Stimulated activated CD4-positive, alpha-beta T cell treated with anti-CD3 and anti-CD28 coated beads, Interleukin-12 subunit alpha, Interleukin-12 subunit beta, amount 100 ng/mL, for 48 hours (primary cell): ENCODE measurements around the gene C17orf50.
A peak's percentile ranks its signal among the peaks of the same experiment; 100 is the strongest.
"Not testable (repeated sequence)": the region's sequence is repeated elsewhere in the genome, so short reads cannot be mapped to it uniquely, and the experiment has no call there.

Experiments
- DNase-seq, 3 donors: peaks; one replicate each; pipeline ENCODE4 v3.0.0-alpha.2; 2020; ENCODE audit warnings: low read depth in 2 of 3, low spot score in 1 of 3

C17orf50 gene

DNA sequence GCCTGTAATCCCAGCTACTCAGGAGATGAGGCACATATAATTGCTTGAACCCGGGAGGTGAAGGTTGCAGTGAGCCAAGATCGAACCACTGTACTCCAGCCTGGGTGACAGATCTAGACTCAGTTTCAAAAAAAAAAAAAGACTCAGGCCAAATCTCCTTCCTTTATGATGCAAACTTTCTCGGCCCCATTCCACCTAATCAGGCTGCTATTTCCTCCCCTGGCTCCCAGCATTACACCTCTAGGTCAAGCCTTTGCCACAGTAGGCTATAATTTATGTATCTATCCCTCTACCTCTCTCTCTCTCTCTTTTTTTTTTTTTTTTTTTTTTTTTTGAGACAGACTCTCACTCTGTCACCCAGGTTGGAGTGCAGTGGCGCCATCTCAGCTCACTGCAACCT, 9.1 kb upstream of the C17orf50 start:
- DNase-seq: not testable (repeated sequence)

DNA sequence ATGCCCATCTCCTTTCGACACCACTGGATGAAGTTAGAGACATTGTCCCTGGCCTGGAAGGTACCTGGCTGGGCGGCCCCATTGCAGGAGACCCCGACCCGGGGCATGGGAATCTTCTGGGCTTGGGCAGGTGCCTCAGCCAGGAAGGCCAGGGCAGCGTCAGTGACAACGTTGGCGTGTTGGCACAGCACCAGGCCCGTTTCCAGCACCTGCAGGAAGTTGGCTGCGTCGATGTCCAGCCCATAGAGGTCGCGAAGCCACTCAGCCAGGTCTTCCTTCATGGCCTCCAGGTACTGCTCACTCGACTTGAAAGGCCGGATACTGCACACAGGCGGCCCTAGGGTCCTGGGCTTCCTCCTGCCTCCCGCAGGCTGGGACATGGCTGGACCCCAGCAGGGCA, 8.2 kb upstream of the C17orf50 start:
- DNase-seq: no peak

DNA sequence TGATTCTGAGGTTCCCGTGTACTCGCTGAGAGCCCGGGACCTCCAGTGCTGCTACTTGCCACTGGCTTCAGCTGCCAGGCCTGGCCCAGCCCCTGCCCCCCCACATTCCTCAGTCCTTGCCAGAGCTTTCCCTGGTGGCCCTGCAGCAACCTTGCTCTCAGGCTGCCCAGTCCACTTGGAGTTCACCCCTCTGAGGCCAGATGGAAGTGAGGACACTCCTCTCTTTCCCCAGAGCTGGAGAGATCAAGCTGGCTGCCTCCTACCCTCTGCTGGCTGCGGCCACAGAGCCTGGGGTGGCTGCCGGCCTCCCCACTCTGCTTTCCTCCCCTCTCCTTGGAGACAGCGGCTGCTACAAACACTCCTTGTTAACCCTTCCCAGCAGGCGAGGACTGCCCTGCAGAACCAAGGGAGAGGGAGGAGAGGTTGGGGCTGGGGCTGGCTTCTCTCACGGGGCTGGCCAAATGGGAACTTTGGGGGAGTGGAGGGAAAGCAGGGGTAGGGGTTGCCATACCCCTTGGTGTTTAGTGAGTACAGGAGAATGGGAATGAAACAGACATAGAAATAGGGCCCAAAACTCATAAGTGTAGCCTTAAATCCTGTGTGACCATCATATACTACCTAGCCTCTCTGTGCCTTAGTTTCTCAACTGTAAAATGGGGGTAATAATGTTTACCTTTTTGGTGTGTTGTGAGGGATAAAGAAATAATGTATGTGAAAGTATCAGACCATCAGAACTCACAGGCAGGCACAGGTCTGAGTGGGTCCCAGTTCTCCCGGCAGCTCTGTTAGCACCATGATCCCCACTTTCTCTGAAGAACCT, 7.5 kb upstream of the C17orf50 start, which contains the start of gene GAS2L2:
GAS2L2 (minus strand) TSS at position 295 of the 820 bp plus-strand sequence. CDS start 389 bp downstream, outside the sequence.
- no peak for DNase-seq

DNA sequence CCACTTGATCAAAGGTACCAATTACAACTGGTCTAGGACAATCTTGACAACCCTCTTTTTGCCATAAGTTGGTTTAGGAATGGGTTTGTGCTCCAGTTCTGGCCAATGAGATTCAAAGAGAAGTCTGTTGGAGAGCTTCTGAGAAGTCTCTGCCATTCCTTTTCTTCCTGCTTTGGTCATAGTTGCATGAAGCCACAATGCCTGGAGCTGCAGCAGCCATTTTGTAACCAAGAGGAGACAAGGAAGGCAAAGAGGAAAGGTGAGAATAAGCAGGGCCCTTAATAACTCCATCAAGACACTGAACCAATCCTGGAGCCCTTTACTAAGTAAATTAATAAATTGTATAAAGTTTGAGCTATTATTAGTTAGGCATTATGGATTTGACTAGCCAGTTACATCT, 3.4 kb upstream of the C17orf50 start:
- DNase-seq: no peak

- no peak for DNase-seq
These were observed 914 bp downstream of the C17orf50 start for GRCh38 chr17:35761601-35762000.

GRCh38 chr17:35763767-35764122, 3.1 kb downstream of the C17orf50 start:
- DNase-seq: no peak

GRCh38 chr17:35764123-35764991, 3.7 kb downstream of the C17orf50 start:
- peak; percentile 77 to 86 (median 79) for DNase-seq

- no peak for DNase-seq
These were observed 4.5 kb downstream of the C17orf50 start for GRCh38 chr17:35765086-35765710.

DNA sequence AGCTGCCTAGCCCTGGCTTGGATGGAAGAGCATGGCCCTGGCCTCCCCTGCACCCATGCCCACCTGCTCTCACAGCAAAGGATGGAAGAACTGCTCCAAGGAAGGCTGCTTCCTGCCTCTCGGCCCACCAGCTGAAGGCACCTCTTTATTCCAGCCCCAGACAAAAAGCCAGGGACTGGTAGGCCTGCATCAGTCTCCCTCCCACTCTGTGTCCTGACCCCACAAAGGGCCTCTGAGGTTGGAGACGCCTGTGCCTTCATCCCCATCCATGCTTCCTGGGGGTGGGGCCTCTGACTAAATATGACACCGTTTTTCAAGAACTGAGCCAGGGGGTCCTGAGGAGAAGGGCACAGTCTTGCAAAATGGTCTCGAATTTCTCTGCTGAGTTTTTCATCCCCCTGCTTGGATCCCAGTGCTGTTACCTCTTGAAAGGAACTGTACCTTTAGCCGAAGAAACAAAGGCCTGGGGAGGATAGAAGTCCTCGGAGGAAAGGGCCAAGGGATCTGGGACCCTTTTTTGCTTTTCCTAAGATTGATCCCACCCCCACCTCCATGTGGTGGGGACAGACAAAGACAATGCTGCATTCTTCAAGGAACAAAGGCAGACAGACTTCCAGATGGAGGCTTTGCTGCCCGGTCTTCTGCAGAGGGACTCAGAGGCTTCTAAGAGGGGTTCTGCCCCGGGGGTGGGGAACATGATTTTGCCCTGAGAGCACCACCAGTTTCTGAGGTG, 5.2 kb downstream of the C17orf50 start:
- DNase-seq: no peak

- DNase-seq: no peak
These were observed 5.8 kb downstream of the C17orf50 start for GRCh38 chr17:35766489-35766877.

DNA sequence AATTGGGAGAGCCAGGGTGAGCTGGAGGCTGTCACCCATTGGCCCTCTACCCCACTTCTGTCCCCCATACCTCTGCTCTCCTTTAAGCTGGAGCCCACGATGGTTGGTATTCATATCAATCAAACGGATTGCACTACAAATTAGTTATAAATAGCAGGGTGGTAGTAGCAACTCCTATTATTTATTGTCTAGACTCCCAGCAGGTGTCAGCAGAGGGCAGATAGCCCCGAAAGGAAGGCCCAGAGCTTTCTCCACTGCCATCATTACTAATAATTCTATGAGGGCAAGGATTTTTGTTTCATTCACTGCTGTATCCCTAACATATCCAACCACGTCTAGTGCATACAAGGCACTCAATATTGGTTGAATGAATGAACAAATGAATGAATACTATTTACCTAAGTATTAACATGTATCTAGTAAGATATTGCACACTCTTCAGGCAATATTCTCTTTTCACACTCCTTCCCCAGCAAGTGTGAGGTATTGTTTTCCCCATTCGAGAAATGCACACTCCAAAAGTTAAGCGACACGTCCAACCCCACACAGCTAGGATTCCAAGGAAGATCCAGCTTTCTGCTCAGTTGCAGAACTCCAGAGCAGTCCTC, 6.3 kb downstream of the C17orf50 start:
- DNase-seq: peak in 1 of 3 donors; percentile 27

- no peak for DNase-seq
These were observed 8.1 kb downstream of the C17orf50 start for GRCh38 chr17:35768797-35769196.

DNA sequence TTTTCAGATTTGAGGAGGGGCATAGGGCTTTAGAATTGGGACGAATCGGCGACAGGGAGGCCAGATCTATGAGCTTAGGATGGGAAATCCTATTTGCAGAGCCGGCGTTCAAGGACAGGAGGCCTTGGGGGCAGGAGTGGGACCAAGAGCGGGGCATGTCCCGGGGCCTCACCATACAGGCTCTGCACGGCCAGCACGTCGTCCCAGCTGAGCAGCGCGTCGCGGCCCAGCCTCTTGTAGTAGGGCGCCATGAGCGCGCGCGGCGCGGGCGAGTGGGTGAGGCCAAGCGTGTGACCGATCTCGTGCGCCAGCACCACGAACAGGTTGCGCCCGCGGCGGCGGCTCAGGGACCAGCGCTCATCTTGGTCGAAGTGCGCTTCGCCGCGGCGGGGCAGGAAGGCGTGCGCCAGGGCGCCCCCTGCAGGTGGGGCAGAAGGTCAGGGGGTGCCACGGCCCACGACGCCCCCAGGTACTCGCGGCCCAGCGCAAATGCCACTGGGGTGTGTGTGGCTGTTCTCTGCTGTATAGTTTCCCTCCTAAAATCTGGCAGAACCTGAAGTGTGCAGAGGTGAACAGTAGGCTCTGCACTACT, 9.3 kb downstream of the C17orf50 start:
- no peak for DNase-seq

DNA sequence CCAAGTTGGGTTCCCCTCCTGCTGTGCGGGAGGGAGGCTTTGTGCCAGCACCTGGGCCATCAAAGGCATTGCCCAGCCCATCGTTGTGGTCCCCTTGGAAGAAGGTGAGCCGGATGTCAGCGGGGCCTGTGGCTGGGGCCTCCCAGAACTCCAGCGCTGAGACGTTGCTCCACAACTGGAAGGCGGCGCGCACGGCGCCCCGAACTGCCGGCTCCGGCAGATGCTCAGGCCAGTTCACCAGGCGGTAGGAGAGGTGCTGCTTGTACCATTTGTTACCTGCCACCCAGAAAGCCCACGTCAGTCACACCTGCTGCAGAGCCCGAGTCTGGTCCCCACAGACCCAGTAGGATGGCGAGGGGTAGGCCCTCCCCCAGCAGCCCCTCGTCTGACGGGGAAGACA, 12.4 kb downstream of the C17orf50 start:
- no peak for DNase-seq

GRCh38 chr17:35773679-35774425, 13.2 kb downstream of the C17orf50 start:
- DNase-seq: no peak

- DNase-seq: no peak
These were observed 13.8 kb downstream of the C17orf50 start for GRCh38 chr17:35774499-35774898.

GRCh38 chr17:35775039-35775438, 14.4 kb downstream of the C17orf50 start:
- no peak for DNase-seq

- no peak for DNase-seq
These were observed 14.9 kb downstream of the C17orf50 start for GRCh38 chr17:35775583-35775982.

GRCh38 chr17:35778641-35779196, 18.0 kb downstream of the C17orf50 start:
- no peak for DNase-seq
